Liver (tissue), 3 donors: ENCODE results near the gene RAB3GAP2.
"Not testable (repeated sequence)": the region's sequence is repeated elsewhere in the genome, so short reads cannot be mapped to it uniquely, and the experiment has no call there.

Experiments
- EGR1 ChIP-seq, 2 donors: IDR thresholded peaks; 2 replicates each; pipeline ENCODE4 v1.6.1; 2016 to 2018; ENCODE audit warnings: antibody characterized with exemption in 2 of 2, low read depth in 2 of 2
- FOXA1 ChIP-seq: IDR thresholded peaks from 2 replicates; pipeline ENCODE4 v1.6.1; 2016; ENCODE audit warnings: antibody characterized with exemption
- GABPA ChIP-seq, 2 donors: IDR thresholded peaks in 1 of 2; conservative IDR thresholded peaks in 1 of 2; 2 replicates each; pipeline ENCODE4 v1.6.1; 2016; ENCODE audit warnings: antibody characterized with exemption in 2 of 2, mild to moderate bottlenecking in 1 of 2, moderate library complexity in 1 of 2
- TF ChIP-seq, protein P1 (sequence below): fragments of 150-350 bp; IDR thresholded peaks from 2 replicates; pipeline ENCODE4 v1.5.1; 2017; ENCODE audit warnings: improper control_type of control experiment, low read depth, low read length; ENCODE audit not compliant: missing input control
- TF ChIP-seq, protein P2 (sequence below): IDR thresholded peaks from 2 replicates; pipeline ENCODE4 v1.6.1; 2016; ENCODE audit warnings: antibody characterized with exemption
- donor health status: healthy.
- donor health status: healthy.

DNA sequence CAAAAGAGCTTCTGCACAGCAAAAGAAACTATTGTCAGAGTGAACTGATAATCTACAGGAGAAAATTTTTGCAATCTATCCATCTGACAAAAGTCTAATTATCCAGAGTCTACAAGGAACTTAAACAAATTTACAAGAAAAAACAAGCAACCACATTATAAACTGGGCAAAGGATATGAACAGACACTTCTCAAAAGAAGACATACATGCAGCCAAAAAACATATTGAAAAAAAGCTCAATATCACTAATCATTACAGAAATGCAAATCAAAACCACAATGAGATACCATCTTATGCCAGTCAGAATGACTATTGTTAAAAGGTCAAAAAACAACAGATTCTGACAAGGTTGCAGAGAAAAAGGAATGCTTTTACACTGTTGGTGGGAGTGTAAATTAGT, 12.5 kb downstream of the RAB3GAP2 start:
- TF ChIP-seq, protein P1, sequence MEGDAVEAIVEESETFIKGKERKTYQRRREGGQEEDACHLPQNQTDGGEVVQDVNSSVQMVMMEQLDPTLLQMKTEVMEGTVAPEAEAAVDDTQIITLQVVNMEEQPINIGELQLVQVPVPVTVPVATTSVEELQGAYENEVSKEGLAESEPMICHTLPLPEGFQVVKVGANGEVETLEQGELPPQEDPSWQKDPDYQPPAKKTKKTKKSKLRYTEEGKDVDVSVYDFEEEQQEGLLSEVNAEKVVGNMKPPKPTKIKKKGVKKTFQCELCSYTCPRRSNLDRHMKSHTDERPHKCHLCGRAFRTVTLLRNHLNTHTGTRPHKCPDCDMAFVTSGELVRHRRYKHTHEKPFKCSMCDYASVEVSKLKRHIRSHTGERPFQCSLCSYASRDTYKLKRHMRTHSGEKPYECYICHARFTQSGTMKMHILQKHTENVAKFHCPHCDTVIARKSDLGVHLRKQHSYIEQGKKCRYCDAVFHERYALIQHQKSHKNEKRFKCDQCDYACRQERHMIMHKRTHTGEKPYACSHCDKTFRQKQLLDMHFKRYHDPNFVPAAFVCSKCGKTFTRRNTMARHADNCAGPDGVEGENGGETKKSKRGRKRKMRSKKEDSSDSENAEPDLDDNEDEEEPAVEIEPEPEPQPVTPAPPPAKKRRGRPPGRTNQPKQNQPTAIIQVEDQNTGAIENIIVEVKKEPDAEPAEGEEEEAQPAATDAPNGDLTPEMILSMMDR: not testable (repeated sequence)
- TF ChIP-seq FOXA1; EGR1 (IDR thresholded peaks at IDR 0.05; ENCODE audit: low read depth in 2 of 2); GABPA (IDR thresholded peaks at IDR 0.05 in 1 of 2, conservative IDR thresholded peaks at IDR 0.05 in 1 of 2): not testable (repeated sequence)
- TF ChIP-seq, protein P2, sequence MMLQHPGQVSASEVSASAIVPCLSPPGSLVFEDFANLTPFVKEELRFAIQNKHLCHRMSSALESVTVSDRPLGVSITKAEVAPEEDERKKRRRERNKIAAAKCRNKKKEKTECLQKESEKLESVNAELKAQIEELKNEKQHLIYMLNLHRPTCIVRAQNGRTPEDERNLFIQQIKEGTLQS: not testable (repeated sequence)
